NCI-H69 (cell line): ENCODE data around the gene TDRD9.

Experiments
- DNase-seq: peaks from one replicate; lab custom pipeline; 2025; lab: John Stamatoyannopoulos, UW

TDRD9 gene

DNA sequence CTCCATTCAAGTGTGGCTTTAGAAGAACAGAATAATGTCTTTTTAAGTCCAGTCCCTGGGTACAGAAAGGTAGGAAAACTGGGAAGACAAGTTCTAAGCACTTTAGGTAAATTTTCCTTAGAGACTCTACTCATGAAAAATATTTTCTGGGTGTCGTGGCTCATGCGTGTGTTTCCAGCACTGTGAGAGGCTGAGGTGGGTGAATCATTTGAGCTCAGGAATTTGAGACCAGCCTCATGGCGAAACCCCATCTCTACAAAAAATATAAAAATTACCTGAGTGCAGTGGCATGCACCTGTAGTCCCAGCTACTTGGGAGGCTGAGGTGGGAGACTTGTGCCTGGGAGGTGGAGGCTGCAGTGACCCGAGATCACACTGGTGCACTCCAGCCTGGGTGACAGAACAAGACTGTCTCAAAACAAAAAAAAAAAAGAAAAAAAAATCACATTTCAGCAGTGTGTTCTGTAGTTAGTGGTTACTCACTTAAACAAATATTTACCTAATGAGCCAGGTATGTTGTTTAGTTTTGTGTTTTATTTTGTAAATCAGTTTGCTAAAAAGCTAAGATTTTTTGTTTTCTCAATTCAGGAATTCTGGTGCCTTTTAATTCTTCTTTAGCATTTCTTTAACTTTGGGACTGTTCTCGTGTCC, 66.4 kb downstream of the TDRD9 start:
- DNase-seq = no peak

DNA sequence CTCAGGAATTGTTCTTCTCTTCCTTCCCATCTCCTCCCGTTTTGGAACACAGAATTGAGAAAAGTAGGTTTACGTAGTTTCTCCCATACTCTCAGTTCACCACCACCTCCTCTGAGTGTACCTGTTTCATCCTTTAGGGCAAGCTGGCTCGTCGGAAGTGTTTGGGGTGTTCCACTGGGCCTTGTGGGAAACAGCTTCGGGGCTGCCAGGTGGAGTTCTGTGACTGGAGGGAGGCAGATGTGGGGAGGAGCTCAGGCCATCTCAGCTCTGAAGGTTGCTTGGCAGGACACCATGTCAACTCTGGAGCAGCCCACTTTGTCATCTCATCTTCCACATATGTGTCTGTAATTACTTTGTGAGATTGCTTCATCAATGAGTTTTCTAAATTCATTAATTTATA, 67.6 kb downstream of the TDRD9 start:
- no peak for DNase-seq

DNA sequence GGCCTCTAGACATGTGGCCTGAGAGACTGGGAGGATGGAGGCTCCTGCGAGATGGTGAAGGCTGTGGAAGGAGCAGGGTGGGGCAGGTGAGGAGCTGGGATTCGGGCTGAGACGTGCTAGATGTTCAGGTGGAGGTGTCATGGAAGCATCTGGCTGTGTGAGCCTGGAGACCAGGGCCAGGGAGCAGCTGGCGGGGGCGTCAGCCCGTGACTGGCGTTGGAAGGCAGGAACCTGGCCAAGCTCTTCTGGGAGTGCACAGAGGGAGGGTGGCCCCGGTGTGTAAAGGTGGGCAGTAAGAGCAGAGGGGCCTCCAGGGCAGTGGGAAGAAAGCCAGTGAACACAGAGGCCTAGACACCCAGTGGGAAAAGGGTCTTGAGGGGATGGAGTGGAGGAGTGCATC, 69.1 kb downstream of the TDRD9 start:
- no peak for DNase-seq

DNA sequence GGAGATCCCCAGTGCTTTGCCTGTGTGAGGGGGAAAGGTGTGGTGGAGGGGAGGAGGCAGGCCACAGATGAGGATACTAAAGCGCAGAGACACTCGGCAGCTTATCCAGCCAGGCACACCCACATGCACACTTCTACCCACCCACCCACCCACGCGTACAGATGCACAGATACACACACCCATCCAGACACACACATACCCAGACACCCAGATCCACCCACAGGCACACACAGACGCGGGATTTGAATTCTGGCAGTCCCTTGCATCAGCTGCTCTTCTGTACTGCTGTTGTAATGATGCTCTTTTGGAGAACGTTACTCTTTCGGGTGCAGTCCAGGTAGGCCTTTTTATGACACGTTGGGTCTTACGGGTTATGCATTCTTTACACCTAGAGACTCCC, 69.8 kb downstream of the TDRD9 start:
- DNase-seq = no peak

DNA sequence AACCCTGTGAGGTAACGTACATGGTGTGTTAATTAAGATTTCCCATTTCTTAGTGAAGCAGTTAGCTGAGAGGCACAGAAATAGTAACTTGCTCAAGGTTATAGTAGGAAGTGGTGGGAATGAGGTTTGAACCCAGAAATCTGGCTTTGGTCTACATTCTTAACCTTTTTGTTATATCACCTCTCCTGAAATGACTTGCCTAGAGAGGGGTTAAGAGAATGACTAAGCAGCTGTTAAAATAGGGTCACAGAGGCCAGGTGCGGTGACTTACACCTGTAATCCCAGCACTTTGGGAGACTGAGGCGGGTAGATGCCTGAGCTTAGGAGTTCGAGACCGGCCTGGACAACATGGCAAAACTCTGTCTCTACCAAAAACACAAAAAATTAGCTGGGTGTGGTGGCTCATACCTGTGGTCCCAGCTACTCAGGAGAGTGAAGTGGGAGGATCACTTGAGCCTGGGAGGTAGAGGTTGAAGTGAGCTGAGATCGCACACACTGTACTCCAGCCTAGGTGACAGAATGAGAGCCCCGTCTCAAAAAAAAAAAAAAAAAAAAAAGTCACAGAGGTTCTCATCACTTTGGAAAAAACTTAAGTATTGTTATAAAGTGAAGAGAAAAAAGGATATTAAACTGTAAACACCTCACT, 71.7 kb downstream of the TDRD9 start:
- DNase-seq = no peak

DNA sequence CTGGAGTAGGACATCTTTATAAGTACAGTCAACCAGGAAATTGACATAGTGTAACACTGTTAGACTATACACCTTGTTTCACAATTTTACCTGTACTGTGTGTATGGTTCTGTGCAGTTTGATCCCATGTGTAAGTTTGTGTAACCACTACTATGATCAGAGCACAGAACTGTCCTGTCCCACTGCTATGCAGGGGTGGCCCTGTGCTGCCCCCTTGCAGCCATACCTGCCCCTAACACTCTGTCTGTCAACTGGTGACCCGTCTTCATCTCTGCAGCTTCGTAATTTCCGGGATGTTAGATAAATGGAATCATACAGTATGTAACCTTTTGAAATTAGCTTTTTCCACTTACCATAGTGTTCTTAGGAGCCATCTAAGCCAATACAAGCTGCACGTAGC, 72.7 kb downstream of the TDRD9 start:
- DNase-seq = peak; percentile 17

DNA sequence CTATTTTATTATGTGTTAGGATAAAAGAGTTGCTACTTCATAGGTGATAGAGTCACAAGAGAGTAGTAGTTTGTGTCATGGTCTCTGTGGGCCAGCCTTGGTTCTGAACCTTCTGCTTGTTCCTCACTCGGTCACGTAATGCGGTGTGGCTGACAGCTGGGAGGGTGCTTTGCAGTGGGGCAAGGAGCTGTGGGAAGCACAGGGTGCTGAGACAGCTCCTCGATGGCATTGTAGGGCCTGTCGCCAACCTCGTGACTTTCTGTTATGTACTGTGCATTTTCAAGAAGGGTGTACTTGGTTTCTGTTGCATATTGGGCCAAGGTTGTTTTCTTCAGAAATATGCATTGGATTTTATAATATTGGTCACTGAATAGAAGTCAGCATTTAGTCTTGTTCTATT, 75.4 kb downstream of the TDRD9 start:
- DNase-seq = no peak

DNA sequence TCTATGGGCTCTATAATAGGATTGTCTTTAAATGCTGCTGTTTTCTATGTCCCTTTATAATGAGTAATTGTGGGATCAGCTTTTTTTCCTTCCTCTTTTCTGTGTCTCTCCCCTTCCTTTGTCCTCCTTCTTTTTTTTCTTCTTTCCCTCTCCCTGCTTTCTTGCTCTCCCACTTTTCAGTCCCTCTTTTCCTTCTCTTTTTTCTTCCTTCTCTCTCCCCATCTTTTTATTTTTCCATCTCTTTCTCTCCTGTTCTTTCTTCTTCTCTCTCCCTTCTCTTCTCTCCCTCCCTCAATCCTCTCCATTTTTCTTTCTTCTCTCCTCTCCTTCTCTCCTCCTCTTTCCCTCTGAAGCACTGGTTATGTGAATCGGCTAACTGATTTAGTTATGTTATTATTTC, 76.6 kb downstream of the TDRD9 start:
- no peak for DNase-seq

DNA sequence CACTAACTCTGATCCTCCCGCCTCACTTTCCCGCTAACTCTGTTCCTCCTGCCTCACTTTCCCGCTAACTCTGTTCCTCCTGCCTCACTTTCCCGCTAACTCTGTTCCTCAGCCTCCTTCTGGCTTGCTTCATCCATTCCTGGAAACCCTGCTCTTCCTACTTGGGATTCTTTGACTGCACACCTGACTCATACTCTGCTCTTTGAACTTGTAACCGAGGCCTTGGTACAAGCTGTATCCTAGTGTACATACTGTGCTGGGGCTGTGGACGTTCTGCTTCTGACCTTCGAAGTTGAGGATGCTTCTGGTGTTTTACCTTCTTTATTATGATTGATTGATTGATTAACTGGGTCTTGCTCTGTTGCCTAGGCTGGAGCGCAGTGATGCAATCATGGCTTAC, 77.2 kb downstream of the TDRD9 start:
- DNase-seq = no peak

DNA sequence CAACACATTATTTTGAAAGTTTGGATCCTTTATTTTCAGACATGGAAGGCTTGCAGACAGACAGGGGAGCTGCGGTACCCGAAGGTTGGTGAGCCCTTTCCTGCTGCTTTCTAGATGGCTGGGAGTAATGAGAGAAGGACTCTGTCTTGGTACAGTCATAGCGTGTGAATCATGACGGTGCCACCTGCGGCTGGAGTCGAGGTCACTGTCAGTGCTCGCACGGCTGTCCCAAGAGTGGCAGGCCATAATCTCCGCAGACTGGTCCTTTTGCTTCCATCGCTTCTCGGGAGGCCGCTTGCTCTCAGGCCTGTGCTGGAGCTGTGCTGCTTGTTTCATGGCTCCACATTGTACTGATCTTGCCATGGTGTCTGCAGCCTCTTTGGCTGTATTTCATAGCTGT, 78.9 kb downstream of the TDRD9 start:
- DNase-seq = no peak

DNA sequence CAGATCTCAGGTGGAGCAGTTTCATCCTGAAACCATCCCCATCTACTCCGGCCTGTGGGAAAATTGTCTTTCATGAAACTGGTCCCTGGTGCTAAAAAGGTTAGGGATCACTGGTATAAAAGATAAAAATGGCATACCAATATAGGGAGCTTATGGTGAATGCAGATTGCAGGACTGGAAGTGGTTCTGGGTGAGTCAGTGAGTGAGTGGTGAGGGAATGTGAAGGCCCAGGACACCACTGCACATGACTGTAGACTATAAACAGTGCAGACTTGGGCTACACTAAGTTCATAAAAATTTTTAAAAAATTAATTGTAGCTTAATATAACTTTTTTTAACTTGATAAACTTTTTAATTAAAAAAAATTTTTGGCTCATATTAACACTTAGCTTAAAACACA, 81.0 kb downstream of the TDRD9 start:
- DNase-seq = no peak

DNA sequence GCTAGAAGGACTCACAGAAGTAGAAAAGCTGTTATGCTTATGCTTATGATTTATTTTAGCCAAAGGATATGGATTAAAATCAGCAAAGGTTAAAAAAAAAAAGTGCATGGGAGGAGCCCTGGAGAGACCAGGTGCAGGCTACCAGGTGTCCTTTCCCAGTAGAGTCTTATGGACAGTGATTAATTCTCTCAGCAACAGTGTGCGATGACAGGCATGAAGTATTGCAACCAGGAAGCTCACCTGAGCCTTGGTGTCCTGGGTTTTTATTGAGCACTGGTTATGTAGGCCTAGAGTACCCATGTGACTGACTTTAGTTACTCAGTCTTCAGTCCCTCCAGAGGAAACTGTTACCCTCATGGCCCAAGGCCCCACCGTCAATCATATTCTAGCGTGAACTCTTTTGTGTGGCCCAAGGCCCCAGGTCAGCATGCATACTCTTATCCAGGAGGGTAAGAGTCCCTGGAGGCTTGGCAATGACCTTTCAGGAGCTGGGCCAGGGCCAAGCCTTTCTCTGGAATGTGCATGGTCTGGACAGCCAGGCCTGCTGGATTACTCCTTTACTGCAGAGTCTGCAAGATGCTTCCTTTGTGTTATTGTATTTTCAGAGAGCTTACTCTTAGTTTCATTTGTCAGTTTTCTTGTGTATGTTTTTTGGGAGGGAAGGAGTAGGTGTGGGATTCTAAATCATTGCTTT, 83.7 kb downstream of the TDRD9 start:
- DNase-seq = no peak

DNA sequence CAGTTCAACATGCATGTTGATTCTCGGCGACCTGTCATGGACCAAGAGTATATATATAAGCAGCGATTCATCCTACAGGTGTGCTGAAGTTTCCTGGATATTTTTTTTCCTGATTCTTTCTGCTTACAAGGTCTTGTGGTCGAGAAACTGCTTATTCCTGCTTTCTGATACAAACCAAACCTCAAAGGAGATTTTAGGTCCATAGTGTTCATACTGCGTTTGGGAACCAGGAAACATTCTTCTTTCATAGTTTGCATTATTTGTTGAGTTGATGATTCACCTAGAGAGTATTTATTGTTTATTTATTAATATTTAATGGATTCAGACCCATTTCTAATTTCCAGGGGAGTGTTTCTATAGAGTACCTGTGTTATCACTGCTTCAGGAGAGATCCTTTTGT, 86.5 kb downstream of the TDRD9 start:
- DNase-seq = no peak

DNA sequence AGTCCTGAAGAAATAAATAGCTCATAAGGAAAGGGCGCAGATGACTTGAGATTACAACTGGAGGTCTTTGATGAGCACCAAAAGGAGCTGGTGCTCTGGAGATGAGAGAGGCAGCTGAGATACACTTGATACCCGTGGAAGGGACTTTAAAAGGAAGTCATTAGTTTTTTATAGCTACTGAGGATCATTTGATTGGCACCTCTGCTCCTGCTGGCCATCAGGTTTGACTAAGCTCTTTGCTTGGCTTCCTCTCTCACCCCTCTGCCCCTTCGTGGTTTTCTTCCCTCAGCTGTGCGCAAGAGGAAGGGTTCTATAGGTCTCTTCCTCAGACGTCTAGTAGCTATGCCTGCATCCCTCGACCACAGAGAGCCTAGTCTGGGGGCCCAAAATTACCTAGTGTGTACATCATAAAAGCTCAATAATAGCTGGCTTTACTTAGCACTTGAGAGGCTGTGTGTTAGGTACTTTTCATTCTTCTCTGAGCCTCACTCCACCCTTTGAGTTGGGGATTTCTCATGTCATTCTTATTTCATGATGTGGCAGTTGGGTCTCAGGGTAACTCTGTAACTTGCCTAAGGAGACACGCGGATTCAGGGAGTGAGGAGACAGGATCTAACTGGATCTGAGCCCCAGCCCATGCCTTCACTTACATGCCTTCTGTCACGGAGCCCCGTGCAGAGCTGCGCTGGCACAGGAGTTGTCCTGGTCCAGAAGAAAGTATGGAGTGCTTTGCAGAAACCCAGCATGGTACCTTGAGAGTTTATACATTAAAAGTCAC, 88.8 kb downstream of the TDRD9 start:
- DNase-seq = no peak

DNA sequence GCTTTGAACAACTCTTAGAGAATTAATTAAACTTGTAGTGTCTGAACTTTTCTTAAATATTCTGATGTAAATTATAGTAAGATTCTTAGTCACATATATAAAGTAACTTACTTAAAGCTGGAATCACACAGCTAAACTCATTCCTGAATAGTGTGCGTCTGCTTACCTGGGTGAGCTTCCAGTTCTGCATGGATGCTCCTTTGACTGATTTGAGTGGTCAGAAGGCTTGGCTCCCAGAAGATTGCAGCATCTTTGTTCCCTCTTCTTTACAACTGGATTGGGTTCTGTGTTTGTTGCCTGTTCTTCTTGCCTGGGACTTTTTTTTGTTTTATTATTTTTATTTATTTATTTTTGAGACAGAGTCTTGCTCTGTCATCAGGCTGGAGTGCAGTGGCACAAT, 90.8 kb downstream of the TDRD9 start:
- DNase-seq = no peak

DNA sequence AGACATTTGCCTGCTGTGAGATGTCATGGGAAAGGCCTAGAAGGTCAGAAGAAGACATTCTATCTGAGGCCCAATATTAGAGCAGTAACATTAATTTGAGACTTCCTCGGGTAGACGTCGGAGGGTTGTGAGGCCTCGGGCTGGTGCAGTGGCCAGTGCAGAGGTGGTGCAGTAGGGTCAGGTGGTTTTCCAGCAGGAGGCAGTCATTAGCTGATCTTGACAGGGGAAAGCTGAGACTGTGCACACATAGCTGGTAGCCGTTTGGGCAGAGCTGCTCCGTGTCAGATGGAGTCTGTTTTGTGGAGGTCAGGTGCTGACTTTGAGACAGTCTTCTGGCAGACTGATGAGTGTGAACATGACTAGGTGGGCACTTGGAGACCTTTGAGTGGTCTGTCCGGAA, 91.5 kb downstream of the TDRD9 start:
- DNase-seq = no peak

DNA sequence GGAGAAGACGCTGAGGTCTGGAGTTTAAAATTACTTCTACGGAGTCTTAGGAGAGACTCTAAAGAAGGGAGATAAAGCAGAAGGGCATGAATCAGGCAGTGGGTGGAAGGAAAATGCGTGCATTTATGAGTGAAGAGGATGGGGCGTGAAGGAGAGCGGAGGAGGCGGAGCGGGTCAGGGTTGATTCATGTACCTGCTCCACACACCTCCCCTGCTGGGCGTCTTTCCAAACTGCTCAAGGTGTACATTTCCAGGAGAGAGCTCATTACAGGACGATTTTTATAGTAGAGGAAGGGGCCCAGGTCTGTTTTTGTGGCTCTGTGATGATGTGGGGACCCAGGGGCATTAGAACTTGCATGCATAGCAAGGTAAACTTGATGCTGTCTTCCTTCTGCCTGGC, 92.2 kb downstream of the TDRD9 start:
- no peak for DNase-seq

DNA sequence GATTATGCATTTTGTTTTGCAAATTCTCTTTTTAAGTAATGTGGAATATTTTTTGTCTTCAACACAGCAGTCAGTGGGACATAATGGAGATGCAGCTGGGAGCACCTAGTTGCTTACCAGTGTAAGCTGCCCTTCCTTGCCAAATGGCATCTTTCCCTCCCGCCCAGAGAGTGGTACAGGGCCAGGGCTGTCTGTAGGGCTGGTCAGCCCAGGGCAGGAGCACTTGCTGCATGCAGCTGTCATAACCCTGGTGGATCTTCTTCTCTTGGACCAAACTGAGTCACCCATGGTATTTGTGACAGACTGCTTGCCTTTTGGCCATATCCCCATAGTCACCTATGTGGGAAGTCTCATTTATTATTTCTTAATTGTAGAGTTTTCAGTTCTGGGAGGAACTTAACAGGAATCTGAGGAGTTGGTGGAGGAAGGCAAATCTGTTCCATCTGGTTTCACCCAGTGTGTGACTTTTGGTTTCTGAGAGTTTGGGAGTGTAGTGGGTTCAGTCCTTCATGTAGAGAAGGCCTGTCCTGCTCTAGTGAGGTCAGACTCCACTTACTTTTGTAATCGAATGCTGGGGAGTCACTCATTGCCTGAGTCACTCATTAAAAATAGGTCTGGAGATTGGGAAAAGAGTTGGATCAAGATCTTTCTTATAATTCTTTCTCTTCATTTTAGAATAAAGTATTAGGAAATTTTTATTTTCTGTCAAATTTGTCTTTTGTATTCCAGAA, 95.2 kb downstream of the TDRD9 start:
- DNase-seq = no peak

DNA sequence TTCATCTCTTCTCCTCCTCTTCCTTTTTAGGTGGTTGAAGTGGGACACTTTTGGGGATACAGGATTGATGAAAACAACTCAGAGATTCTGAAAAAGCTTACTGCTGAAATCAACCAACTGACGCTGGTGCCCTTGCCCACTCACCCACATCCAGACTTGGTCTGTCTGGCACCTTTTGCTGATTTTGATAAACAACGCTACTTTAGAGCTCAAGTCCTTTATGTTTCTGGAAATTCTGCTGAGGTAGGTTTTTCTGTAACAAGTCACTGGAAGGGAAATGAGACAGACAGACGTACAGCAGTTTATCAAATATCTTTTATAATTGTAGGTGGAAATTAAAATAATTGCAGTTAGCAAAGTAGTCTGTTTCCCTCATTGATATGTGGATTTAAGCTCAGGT, 97.3 kb downstream of the TDRD9 start:
- no peak for DNase-seq

DNA sequence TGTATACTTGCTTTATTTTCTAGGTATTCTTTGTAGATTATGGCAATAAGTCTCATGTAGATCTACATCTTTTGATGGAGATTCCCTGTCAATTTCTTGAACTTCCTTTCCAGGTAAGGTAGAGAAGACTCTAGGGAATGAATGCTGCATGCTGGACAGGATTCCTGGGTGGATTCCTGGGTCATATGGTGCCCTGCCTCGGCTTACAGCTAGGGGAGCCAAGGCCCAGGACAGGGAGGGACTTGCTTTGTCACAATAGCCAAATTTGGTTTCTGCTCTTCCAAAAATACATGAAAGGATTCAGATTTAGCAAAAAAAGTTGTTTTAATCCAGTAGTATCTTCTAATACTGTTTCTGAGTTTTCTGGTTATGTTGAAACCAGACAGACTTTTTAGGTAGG, 97.8 kb downstream of the TDRD9 start:
- DNase-seq = no peak

DNA sequence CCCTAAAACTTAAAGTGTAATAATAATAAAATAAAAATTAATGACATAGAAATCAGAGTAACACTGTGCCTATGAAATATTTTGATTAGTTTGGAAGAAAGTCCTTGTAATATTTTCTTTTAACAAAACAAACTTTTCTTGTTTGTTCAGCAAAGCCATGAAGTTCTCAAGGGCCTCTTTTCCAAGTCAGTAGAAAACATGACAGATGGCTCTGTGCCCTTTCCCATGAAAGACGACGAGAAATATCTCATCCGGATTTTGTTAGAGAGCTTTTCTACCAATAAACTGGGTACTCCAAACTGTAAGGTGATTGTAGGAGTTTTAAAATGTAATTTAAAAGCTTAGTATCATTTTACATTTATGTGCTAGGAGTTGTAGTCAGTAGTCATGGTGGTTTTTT, 102.7 kb downstream of the TDRD9 start:
- DNase-seq = no peak

DNA sequence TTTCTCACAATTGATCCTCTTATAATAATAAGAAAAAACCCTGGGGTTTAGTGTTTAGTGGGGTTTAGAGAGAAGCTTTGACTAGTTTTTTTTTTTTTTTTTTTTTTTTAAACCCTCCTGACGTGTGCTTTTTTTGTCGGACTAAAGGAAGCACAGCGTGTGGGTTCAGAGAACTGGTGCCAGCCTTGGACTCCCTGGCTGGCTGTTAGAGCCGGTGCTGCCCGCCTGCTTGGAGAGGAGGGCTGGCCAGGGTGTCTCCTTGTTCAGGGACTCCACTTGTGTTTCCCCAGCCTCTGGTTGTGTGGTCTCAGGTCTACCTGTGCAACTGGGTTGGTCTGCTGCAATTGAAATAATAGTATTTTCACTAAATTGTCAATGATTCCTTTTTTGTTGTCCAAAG, 103.1 kb downstream of the TDRD9 start:
- DNase-seq = no peak
